Mesodermal cell (in vitro differentiated cells): ENCODE data around the gene MYH13. TPM values are rescaled to one million over a fixed set of nuclear protein-coding genes. Genes with fewer than 3 reads are reported as not detected.

Source experiments
- H3K27ac ChIP-seq: 2 replicates; pipeline ENCODE4 v1.7.0; 2013; ENCODE audit warnings: mild to moderate bottlenecking, low read depth, low read length, moderate library complexity; ENCODE audit not compliant: severe bottlenecking
- H3K36me3 ChIP-seq: 2 replicates; pipeline ENCODE4 v1.7.1; 2013; ENCODE audit warnings: mild to moderate bottlenecking, low read length, moderate library complexity; ENCODE audit not compliant: control insufficient read depth, insufficient read depth
- H3K4me1 ChIP-seq: one replicate; pipeline ENCODE4 v1.7.1; 2013; ENCODE audit warnings: mild to moderate bottlenecking, low read length; ENCODE audit not compliant: insufficient read depth, control insufficient read depth, poor library complexity, severe bottlenecking
- H3K4me3 ChIP-seq: 2 replicates; pipeline ENCODE4 v1.7.0; 2013; ENCODE audit warnings: low read length, control low read depth, mild to moderate bottlenecking; ENCODE audit not compliant: insufficient read depth, poor library complexity, severe bottlenecking; ENCODE audit errors: extremely low read depth
- H3K9me3 ChIP-seq: 2 replicates; pipeline ENCODE4 v1.7.1; 2013; ENCODE audit warnings: mild to moderate bottlenecking, low read length, moderate library complexity; ENCODE audit not compliant: control insufficient read depth
- WGBS, 2 experiments: methylation state at CpG; one replicate each; pipeline ENCODE4 v1.1.5; 2013; ENCODE audit warnings: missing lambda C conversion rate in 2 of 2; ENCODE audit not compliant: insufficient coverage in 2 of 2; 5-methylcytosine and 5-hydroxymethylcytosine counted together
- polyA plus RNA-seq, 2 experiments: library from polyadenylated mRNA; stranded (reverse); fragments of 50-300 nt; gene quantifications; one replicate each; pipeline ENCODE4 v1.2.3, GENCODE V29; 2013

MYH13 gene
- 0.07 TPM for polyA plus RNA-seq (2013, experiment 1 of 2)
- not detected for polyA plus RNA-seq (2013, experiment 2 of 2)

- WGBS, 2 experiments: 83 to 87% methylated on average over 5 of the region's 5 CpGs
- no peaks in the 10 kb centered on the region for H3K4me1 ChIP-seq
- no peaks in the 10 kb centered on the region for H3K36me3 ChIP-seq
- H3K4me3 ChIP-seq: no peak within 1 kb of the TSS
- no peak within 1 kb of the TSS for H3K27ac ChIP-seq
- H3K9me3 ChIP-seq: no peaks in the 10 kb centered on the region
These were observed at the start of gene MYH13 for GRCh38 chr17:10372906-10373305. Gene MYH13, minus strand, starts transcription at chr17:10373006. Its CDS starts 8,476 bp downstream, at chr17:10364530.

GRCh38 chr17:10421900-10422542 lies 49.2 kb upstream of the MYH13 start, which contains the start of gene MYH8:
Gene MYH8, minus strand, starts transcription at chr17:10421950. Its CDS starts 1,723 bp downstream, at chr17:10420227.
- H3K9me3 ChIP-seq: no peaks in the 10 kb centered on the region
- H3K36me3 ChIP-seq: no peaks in the 10 kb centered on the region
- no peak within 1 kb of the TSS for H3K4me3 ChIP-seq
- no peak within 1 kb of the TSS for H3K27ac ChIP-seq
- peaks cover 4% of the 10 kb centered on the region for H3K4me1 ChIP-seq
- 94 to 100% methylated on average over 5 to 6 of the region's 7 CpGs for WGBS, 2 experiments

GRCh38 chr17:10421211-10421610 lies 48.4 kb upstream of the MYH13 start:
- no peak overlapping the region for H3K27ac ChIP-seq
- H3K9me3 ChIP-seq: no peaks in the 10 kb centered on the region
- peaks cover 4% of the 10 kb centered on the region for H3K4me1 ChIP-seq
- H3K36me3 ChIP-seq: no peaks in the 10 kb centered on the region
- no peak overlapping the region for H3K4me3 ChIP-seq
- WGBS, 2 experiments: no CpG with 5 or more reads among the region's 2 CpGs

- no peaks in the 10 kb centered on the region for H3K9me3 ChIP-seq
- WGBS, 2 experiments: no CpG with 5 or more reads among the region's 2 CpGs
- no peak overlapping the region for H3K27ac ChIP-seq
- H3K36me3 ChIP-seq: no peaks in the 10 kb centered on the region
- H3K4me1 ChIP-seq: peaks cover 4% of the 10 kb centered on the region
- H3K4me3 ChIP-seq: no peak overlapping the region
These were observed 48.0 kb upstream of the MYH13 start for GRCh38 chr17:10420811-10421210.

GRCh38 chr17:10417431-10417830 lies 44.6 kb upstream of the MYH13 start:
- 94 to 100% methylated on average over 2 of the region's 3 CpGs for WGBS, 2 experiments
- Histone ChIP-seq H3K4me1 (peaks cover 4% of the 10 kb centered on the region), H3K36me3 (no peaks in the 10 kb centered on the region), H3K4me3 (no peak overlapping the region), H3K27ac (no peak overlapping the region), H3K9me3 (no peaks in the 10 kb centered on the region)

GRCh38 chr17:10415161-10415560 lies 42.4 kb upstream of the MYH13 start:
- H3K9me3 ChIP-seq: no peaks in the 10 kb centered on the region
- no peak overlapping the region for H3K27ac ChIP-seq
- no peaks in the 10 kb centered on the region for H3K4me1 ChIP-seq
- H3K4me3 ChIP-seq: no peak overlapping the region
- no peaks in the 10 kb centered on the region for H3K36me3 ChIP-seq
- WGBS, 2 experiments: 87 to 94% methylated on average over 4 of the region's 4 CpGs

- Histone ChIP-seq H3K4me1 (no peaks in the 10 kb centered on the region), H3K27ac (no peak overlapping the region), H3K36me3 (no peaks in the 10 kb centered on the region), H3K4me3 (no peak overlapping the region), H3K9me3 (peaks cover 3% of the 10 kb centered on the region)
These were observed 30.8 kb upstream of the MYH13 start for GRCh38 chr17:10403589-10403988.

GRCh38 chr17:10398352-10398751 lies 25.5 kb upstream of the MYH13 start:
- no peak overlapping the region for H3K4me3 ChIP-seq
- H3K36me3 ChIP-seq: no peaks in the 10 kb centered on the region
- no peak overlapping the region for H3K27ac ChIP-seq
- 85 to 94% methylated on average over 3 to 9 of the region's 9 CpGs for WGBS, 2 experiments
- H3K9me3 ChIP-seq: no peaks in the 10 kb centered on the region
- no peaks in the 10 kb centered on the region for H3K4me1 ChIP-seq

- no peak overlapping the region for H3K27ac ChIP-seq
- 86 to 95% methylated on average over 9 to 12 of the region's 14 CpGs for WGBS, 2 experiments
- no peak overlapping the region for H3K4me3 ChIP-seq
- H3K9me3 ChIP-seq: no peaks in the 10 kb centered on the region
- no peaks in the 10 kb centered on the region for H3K36me3 ChIP-seq
- no peaks in the 10 kb centered on the region for H3K4me1 ChIP-seq
These were observed 23.8 kb upstream of the MYH13 start for GRCh38 chr17:10396524-10397163.

GRCh38 chr17:10394201-10394887 lies 21.5 kb upstream of the MYH13 start:
- WGBS, 2 experiments: 90 to 98% methylated on average over 6 of the region's 6 CpGs
- Histone ChIP-seq H3K9me3 (no peaks in the 10 kb centered on the region), H3K4me3 (no peak overlapping the region), H3K36me3 (no peaks in the 10 kb centered on the region), H3K4me1 (no peaks in the 10 kb centered on the region), H3K27ac (no peak overlapping the region)

- no peaks in the 10 kb centered on the region for H3K4me1 ChIP-seq
- no peaks in the 10 kb centered on the region for H3K9me3 ChIP-seq
- no peaks in the 10 kb centered on the region for H3K36me3 ChIP-seq
- WGBS, 2 experiments: 87 to 93% methylated on average over 4 to 7 of the region's 9 CpGs
- H3K27ac ChIP-seq: no peak overlapping the region
- no peak overlapping the region for H3K4me3 ChIP-seq
These were observed 20.1 kb upstream of the MYH13 start for GRCh38 chr17:10392880-10393279.
